TTC549 (cell line): ENCODE data around the gene BIRC5.
"Not testable (repeated sequence)": the region's sequence is repeated elsewhere in the genome, so short reads cannot be mapped to it uniquely, and the experiment has no call there.

Source experiments
- FAIRE-seq: peaks from 2 replicates; lab custom pipeline; 2012; peaks lifted over from hg19 to GRCh38; lab: Jason Lieb, UNC

Gene BIRC5

GRCh38 chr17:78225088-78225865 is 11.2 kb downstream of the BIRC5 start:
- no peak for FAIRE-seq

- no peak for FAIRE-seq
Observed at GRCh38 chr17:78226055-78226758, 12.2 kb downstream of the BIRC5 start.

GRCh38 chr17:78226759-78227454 is 12.9 kb downstream of the BIRC5 start:
- no peak for FAIRE-seq

- FAIRE-seq, result no peak
Observed at GRCh38 chr17:78227455-78227916, 13.4 kb downstream of the BIRC5 start.

DNA sequence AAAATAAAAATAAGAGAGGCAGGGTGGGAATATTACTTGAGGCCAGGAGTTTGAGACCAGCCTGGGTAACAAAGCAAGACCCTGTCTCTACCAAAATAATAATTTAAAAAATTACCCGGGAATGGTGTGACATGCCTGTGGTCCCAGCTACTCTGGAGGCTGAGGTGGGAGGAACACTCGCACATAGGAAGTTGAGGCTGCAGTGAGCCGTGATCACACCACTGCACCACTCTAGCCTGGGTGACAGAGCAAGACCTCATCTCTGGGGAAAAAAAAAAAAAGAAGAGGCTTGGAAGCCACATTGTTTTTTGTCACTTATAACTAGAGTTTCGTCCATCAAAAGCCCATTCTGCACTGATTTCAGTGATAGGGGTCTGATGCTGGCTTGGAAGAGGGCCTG is 14.1 kb downstream of the BIRC5 start:
- FAIRE-seq, result no peak

GRCh38 chr17:78230252-78230962 is 16.4 kb downstream of the BIRC5 start:
- no peak for FAIRE-seq

- no peak for FAIRE-seq
Observed at GRCh38 chr17:78230996-78231935, 17.2 kb downstream of the BIRC5 start, which contains the start of gene TMEM235. TMEM235 (plus strand) TSS chr17:78231631; CDS start chr17:78232024, 393 bp downstream.

DNA sequence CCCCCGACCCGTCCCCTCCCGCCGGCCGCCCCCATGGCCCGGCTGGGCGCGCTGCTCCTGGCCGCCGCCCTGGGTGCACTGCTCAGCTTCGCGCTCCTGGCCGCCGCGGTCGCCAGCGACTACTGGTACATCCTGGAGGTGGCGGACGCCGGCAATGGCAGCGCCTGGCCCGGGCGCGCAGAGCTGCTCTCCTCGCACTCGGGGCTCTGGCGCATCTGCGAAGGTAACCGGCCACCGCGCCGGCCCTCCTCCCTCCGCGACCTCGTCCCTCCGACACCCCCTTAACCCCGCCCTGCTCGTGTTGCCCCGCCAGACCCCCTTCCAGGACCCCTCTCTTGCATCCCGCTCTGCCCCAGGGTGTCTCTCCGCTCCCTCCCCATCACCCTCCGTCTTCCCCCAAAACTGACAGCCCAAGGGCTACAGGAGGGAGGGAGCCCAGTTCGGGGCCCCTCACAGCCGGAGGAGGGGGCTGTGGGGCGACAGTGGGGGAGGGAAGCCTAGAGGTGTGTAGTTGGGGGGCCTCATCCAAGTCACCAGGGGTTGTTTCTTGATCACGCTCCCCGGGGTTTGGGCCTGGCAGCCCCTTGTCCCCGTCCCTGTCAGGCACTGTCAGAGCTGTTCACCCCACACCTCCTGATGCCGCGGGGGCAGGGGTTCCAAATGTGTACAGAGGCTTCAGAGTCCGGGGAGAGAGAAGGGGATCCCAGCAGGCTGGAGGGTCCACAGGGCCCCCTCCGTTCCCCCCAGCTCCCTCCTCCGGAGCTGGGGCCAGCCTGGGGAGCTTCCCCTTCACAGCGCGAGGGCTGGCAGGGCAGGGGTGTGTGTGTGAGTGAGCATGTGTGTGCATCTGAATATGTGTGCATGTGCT is 18.2 kb downstream of the BIRC5 start:
- FAIRE-seq, result no peak

DNA sequence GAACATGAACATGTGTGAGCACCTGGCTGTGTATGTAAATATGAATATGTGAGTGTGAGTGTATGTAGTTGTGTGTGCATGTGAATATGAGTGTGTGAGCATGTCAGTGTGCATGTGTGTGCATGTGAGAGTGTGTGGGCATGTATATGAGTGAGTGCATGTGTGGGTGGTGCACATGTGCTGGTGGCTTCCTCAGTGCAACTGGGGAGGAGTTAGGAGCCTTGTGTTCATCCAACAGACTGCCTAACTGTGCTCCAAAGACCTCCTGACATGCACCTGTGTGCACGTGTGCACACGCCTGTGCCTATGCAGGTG is 18.8 kb downstream of the BIRC5 start:
- no peak for FAIRE-seq

GRCh38 chr17:78233678-78234077 is 19.6 kb downstream of the BIRC5 start:
- FAIRE-seq, result no peak

GRCh38 chr17:78234261-78234865 is 20.3 kb downstream of the BIRC5 start:
- no peak for FAIRE-seq

DNA sequence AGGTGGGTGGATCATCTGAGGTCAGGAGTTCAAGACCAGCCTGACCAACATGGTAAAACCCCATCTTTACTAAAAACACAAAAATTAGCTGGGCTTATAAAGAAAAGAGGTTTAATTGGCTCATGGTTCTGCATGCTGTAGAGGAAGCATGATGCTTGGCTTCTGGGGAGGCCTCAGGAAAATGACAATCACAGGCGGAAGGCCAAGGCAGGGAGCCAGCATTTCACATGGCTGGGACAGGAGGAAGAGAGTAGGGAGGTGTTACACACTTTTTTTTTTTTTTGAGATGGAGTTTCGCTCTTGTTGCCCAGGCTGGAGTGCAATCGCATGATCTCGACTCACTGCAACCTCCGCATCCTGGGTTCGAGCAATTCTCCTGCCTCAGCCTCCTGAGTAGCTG is 21.0 kb downstream of the BIRC5 start:
- not testable (repeated sequence) for FAIRE-seq

- no peak for FAIRE-seq
Observed at GRCh38 chr17:78235885-78236284, 21.8 kb downstream of the BIRC5 start.

GRCh38 chr17:78236362-78237127 is 22.5 kb downstream of the BIRC5 start:
- FAIRE-seq, result no peak

DNA sequence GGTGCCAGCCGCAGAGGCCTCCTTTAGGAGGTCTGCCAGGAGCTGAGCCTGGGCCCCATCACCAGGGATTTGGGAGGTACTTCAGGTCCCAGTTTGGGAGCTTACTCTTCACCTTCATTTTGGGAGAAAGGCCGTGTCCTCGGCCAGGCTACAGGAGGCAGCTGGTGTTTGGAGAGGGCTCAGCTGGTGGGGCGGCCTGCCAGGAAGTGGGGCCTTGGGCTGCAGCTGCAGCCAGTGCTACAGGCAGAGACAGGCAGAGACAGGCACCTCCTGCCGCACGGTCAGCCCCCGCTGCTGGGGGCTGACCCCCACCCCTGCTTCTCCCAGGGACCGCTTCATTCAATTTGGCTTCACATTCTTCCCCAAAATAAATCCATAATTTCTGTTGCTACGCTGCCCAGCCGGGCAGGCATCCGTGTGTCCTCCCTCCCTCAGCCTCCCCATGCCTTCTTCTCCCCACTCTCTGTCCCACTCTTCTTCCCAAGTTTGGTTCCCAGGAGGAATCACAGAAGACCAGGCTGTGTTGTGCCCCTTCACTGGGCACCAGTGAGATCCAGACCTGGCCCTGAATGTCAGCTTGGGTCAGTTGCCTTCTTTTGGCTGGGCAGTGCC is 23.5 kb downstream of the BIRC5 start:
- no peak for FAIRE-seq

GRCh38 chr17:78238823-78239488 is 24.9 kb downstream of the BIRC5 start:
- FAIRE-seq, result no peak

GRCh38 chr17:78239489-78239931 is 25.5 kb downstream of the BIRC5 start:
- no peak for FAIRE-seq
